Non-pigmented ciliary epithelial cell (primary cell): ENCODE measurements around the gene ATP2B1.

Experiments used
- DNase-seq: peaks from one replicate; pipeline ENCODE4 v3.0.0-alpha.2; 2010; ENCODE audit warnings: low read depth

Gene ATP2B1

DNA sequence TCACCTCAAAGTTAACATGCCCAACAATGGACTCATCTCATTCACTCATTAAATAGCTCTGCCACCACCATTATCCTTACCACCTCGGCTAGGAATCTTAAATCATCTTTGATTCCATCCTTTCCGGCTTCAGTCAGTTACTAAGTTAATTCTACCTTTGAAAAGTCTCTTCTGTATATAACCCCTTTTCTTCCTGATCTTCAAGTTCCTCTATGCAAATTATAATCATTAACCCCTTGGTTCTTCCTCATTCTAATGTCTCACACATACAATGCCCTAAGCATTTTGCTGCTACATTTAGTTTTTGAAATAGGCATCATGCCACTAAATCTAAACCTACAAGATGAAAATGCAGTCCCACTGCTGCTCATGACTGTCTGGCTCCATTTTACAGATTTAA, 51.6 kb downstream of the ATP2B1 start:
- no peak for DNase-seq

DNA sequence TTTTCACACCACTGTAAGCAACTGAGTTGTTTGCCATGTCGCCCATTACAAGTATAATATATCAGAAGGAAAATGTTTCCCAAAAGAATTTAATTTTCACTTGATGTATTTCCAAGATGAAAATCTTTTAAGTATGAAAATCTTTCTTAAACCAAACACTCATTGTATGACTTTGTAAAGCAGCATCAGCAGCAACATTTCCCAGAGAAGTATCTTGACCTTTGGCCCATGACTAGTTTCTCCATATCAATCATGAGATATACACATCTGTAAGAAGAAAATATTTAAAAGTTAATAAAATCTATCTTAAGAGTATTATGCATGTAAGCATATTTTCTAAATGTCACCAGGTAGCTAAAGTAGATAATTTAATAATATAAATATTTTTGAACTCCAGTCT, 52.8 kb downstream of the ATP2B1 start:
- DNase-seq: no peak

- no peak for DNase-seq
Observed at GRCh38 chr12:89651192-89651591, 57.4 kb downstream of the ATP2B1 start.

GRCh38 chr12:89650239-89650638, 58.4 kb downstream of the ATP2B1 start:
- no peak for DNase-seq

GRCh38 chr12:89649820-89650219, 58.8 kb downstream of the ATP2B1 start:
- no peak for DNase-seq

- DNase-seq: no peak
Observed at GRCh38 chr12:89649139-89649538, 59.5 kb downstream of the ATP2B1 start.

GRCh38 chr12:89648211-89648930, 60.3 kb downstream of the ATP2B1 start:
- no peak for DNase-seq

- DNase-seq: no peak
Observed at GRCh38 chr12:89645434-89645833, 63.2 kb downstream of the ATP2B1 start.

- DNase-seq: no peak
Observed at GRCh38 chr12:89642959-89643358, 65.7 kb downstream of the ATP2B1 start.

DNA sequence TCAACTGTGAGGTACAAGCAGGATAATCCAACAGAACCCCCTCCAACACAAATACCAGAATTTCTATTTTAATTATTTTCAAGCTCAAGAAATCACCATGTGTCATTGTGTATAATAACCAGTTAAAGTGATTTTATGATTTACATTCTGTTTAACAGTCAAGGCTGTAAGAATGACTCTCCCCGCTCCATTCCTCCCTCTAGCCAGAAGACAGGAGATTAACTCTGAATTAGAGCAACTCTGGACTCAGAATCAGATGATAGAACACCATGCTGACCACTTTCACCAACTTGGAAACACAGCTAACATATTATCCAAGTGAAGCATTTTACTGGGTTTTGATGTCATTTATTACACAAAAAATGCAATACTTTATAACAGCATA, 71.9 kb downstream of the ATP2B1 start:
- DNase-seq: no peak

DNA sequence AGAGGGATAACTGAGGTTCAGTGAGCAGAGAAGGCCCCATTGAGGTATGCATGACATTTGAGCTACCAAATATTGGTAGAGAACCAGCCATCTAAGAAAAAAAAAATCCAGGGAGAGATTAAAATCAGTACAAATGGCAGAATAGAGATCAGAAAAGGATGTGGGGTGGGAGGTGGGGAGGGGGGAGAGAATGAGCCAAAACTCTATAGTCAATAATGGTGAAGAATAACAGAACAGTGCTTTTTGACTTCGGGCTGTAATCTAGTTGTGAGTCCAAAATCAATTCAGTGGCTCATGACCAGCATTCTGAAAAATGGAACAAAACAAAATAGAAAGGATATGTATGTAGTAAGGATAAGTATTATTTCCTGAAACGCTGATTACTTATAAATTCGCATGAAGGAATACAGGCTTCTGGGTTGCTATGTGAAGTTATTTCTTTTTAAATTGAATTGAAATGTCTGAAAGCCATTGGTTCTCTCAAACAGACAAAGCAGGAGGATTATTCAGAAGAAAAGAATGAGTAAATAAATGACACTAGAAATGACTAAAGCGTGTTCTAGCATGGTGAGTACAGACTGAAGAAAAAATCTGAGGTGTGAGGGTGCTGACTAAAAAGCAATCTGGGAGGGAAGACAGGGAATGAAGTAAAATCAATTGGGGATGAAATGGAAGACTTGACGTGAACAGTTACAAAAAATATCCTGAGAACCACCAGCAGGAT, 72.4 kb downstream of the ATP2B1 start:
- DNase-seq: peak; percentile 28

- no peak for DNase-seq
Observed at GRCh38 chr12:89634508-89634907, 74.1 kb downstream of the ATP2B1 start.

DNA sequence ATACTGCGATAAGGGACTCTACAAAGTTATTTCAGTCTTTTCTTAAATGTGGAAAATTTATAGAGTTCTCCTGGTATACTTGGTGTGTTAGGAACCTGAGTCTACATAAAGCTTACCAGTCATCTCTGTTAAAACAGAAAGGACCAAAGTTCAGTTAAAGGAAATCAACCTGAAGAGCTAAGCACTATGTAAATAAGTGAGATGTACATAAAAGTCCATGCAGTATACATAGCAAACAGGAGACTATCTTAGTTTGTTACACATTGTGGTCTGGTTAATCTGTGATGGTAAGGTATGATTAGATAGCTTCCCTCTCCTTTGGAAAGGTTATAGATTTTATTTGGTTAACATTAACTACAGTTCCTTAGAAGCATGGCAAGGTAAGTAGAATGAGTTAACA, 75.9 kb downstream of the ATP2B1 start:
- no peak for DNase-seq

DNA sequence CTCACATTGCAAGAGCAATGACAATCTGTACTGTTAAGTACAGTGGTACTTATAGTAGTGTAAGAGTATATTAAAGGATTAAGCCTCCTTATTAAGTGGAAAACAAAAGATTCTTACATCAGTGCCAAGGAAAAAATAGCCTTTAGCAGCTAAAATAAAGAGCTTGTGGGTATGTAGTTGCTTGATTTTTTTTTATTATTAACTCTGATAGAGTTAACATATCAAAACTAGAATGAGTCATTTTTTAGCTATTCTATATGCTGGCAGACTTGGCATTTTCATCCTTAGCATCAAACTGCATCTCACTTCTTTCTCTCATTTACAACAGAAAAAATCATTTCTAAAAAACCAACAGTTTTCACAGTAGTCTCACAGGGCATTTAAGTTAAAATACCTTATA, 86.5 kb downstream of the ATP2B1 start:
- no peak for DNase-seq

GRCh38 chr12:89621521-89621920, 87.1 kb downstream of the ATP2B1 start:
- no peak for DNase-seq

GRCh38 chr12:89619764-89620163, 88.9 kb downstream of the ATP2B1 start:
- no peak for DNase-seq

DNA sequence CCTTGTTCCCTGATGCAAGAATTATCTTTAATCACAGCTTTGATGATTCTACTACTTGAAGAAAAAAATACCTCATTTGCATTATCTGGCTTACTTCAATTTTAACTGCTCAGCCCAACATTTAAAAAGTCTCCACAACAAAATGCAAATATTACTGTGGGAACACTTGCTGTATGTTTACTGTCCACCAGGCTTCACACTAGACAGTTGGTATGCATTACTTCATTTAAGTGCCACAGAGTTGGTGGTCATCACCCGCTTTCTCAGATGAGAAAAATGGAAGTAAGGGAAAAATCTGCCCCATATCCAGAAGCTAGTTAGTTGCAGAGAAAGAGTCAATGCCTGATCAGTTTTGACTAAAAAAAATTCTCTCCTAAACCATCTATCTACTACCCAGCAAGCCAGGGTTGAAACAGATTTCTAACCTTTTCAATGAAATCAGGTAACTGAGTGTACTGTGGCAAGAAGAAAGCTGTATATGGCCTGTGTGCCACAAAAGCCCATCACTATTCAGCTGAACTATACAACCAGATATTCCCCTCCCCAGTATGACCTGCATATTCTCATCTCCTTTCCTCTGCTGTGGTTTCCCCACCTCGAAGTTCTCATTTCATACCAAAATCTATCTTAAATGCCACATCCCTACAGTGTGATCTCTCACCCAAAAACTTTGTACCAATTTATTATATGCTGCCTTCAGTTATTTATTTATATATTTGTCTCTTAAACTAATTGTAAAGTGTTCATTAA, 90.3 kb downstream of the ATP2B1 start:
- DNase-seq: no peak

GRCh38 chr12:89610366-89610765, 98.3 kb downstream of the ATP2B1 start:
- DNase-seq: no peak

DNA sequence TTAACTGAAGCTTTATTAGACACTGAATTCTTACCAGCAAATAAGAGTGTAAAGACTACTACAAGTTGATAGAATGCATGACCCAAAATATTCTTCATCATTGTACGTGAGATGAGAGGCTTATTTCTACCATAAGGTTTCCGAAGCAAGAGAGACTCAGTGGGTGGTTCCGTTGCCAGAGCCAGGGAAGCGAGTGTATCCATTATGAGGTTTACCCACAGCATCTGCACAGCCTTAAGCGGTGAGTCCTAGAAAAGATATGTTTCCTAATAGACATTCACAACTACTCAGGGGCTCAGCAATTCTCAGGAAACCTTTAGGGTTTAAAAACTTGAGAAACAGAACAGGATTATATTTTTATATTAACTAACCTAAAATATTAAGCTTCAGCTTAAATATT, 105.0 kb downstream of the ATP2B1 start:
- DNase-seq: no peak

DNA sequence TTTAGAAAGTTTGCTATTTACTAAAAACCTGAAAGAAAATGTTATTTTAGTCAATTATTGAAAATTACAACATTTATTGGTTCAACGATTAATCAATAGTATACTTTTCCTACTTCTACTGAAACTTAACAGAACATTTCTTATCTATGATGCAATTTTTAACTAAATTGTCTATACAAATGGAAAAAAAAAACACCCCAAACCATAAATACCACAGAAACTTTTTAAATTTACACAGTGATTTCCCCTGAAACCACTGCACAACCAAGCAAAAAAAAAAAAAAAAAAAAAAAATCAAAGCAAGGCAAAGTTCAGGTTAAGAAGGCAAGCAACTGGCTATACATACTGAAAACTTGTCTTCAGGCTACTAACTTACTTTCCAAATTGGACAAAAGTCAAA, 110.9 kb downstream of the ATP2B1 start:
- no peak for DNase-seq

DNA sequence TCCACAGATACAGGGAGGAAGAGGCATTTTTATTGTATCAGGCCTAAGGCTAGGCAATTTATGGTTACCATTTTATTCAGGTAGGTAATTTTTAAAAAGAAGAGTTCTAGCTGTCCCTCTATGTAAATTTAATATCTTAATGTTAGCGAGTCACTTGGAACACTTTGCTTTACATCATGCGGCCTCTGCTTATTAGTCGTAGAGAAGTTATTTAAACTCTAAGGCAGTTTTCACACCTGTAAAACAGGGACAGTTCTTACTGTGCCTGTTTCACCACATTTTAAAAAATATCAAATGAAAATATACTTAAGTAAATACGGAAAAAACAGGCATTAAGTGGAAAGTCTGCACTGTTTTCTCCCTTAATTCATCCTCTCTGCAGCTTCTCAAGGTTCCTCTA, 111.4 kb downstream of the ATP2B1 start:
- DNase-seq: no peak

GRCh38 chr12:89593873-89594272, 114.8 kb downstream of the ATP2B1 start:
- DNase-seq: no peak

DNA sequence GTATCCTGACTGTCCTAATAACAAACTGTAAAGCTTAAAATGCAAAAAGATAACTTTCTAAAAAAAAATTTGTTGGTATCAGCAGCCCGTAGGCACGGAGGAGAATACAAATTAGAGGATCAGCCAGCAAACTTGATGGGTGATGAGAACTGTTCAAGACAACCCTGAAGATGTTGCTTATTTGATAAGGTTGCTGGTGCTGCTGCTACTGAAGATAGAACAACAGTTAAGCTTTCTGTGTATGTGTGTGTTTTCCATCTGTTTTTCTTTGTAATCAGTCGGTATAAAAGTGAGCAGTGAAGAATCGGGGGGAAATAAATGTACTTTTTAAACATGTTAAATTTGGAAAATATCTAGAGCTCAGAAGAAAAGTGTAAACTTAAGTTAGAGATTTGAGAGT, 115.4 kb downstream of the ATP2B1 start:
- no peak for DNase-seq
